NCI-H187 (cell line): Measurements from ENCODE around the gene TMEM17.

Experiments used
- DNase-seq, 2 experiments: peaks; one replicate each; lab custom pipeline; 2025; lab: John Stamatoyannopoulos, UW

The TMEM17 gene

DNA sequence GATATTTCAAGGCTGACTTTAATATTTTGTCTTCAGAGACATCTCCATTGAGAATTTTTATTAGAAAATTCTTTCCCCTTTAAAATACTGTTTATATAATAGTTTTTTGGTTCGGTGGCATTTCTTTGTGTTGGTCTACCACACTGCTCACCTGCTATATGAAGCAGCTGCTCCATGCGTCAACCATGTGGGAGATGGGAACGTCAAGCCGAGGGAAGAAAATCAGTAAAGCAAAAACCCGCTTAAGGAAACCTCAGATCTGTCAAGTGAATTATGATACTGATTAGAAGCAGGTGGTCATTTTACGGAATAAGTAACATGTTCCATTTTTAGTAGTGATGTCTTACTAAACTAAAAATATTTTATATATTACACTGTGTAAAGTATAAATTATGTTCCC is 5.6 kb upstream of the TMEM17 start:
- no peak for DNase-seq

DNA sequence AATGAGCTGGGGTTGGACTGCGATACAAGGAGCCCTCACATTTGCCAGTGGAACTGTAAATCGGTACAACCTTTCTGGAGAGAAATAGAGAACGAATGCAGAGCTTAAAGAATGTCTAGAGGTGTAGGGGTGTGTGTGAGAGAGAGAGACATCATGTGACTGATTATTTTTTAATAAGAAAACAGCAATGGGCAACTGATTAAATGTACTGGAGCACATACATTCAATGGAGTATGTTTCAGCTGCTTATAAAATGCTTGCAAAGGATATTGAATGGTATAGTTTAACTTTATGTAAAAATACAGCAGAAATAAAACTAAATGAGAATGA is 391 bp upstream of the TMEM17 start:
- DNase-seq: no peak

DNA sequence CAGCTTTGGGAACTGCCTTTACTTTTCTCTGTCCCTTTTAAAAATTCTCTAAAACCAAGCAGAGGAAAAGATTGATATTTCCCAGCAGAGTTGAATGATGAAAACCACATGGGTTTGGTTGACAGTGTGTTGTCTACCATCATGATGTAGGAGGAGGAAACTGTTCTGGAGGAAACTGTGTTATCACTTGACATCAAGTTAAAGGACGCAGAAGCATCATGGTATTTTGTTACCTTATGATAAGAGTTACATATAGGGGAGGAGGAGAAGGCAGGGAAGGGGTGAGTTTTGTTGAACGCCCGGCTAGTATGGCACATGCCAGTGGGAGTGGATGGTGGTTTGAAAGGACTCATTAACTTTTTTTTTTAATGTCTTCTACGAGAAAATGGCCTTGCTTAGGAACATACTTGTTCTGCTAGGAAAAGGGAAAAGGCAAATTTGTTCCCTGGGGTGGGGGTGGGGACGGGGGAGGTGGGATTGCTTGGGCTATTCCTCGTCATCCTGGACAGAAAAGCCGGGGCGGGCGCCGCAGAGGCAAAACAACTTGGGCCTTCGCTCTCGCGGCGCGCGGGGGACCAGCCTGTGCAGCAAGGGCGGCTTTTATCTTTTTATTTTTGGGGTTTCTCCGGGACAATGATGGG is 766 bp downstream of the TMEM17 start:
- peak in 1 of 2 experiments; percentile 63 for DNase-seq

DNA sequence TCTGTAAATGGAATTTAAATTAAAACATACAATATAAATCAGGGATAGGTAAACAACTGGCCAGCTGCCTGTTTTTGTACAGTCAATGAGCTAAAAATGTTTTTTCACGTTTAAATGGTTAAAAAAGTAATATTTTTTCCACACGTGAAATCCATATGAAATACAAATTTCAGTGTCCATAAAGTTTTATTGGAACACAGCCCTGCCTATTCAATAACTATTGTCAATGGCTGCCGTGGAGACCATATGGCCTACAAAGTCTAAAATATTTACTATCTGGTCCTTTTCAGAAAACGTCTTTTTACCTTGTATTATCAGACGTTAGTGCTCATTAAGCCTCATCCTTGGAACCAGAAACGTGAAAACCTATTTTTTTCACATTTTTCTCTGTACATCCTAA is 1.3 kb downstream of the TMEM17 start:
- DNase-seq: no peak

DNA sequence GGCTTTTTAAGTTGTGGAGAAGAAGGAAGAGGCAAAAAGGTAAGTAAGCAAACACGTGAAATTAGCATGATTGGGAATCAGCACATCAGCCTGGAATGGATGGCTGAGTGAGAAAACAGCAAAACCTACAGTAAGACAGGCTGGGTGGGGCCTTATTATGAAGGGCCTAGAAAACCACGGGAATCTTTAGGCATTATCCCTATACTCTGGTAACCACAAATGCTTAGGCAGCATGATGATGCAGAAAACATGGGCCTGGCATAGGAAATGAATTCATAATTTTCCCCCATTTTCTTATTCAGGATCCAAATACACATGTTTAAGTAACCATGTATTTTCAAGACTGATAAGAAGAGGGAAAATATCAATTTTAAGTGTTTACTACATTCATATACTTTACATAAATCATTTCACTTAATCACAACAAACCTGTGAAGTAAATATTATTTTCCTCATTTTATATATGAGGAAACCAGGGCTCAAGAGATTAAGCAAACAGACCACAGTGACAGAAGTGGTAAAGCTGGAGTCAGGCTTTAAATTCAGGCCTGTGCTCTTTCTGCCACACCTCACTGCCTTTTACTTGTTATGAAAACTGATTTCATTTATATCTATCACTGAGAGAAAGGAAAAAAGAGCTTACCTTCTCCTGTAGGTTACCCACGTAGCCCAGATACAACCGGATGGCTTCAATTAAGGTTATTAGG is 4.0 kb downstream of the TMEM17 start:
- DNase-seq: no peak

DNA sequence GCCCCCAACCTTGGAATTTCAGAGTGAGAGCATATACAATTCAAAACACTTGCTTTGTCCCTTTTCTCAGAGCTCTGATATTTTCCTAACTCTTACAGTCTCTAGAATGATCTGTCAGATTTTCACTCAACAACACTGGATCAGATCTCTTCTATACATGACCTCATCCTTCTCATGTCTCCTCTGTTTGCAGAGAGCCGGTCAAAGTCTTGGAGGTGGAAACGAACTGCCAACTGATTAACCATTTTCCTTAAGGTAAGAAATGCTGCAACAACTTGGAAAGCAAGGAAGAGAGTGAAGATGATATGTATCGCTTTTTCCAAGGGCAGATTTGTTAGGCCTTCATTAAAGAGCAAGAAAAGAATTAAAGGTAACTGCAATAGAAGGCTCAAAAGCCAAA is 4.9 kb downstream of the TMEM17 start:
- DNase-seq: no peak

DNA sequence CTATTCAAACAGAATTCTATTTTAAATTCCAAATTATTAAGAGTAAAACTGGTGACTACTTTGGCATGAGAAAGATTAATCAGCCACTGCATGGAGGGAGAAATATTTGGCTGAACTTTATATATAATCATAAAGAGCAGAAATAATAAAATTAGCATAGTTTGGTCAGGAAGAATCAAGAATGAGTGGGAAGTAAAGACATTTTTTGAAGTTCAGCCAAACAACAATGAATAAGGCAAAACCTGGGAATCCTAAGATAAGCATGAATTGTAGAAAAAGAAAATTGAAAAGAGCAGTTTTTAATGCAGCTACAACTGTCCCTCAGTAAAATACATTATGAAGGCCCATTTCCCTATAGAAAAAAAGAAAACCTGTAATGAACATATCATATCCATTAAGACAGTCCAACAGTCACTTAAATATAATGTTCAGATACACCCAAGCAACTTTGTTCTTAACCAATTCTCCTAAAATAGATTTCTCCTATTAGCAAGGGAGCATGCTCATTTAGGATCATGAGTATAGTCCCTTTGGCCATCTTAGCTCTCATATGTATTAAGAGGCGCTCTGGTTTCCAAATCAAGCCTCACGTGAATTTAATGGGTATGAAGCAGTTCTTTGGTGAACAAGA is 6.5 kb downstream of the TMEM17 start:
- DNase-seq: no peak

DNA sequence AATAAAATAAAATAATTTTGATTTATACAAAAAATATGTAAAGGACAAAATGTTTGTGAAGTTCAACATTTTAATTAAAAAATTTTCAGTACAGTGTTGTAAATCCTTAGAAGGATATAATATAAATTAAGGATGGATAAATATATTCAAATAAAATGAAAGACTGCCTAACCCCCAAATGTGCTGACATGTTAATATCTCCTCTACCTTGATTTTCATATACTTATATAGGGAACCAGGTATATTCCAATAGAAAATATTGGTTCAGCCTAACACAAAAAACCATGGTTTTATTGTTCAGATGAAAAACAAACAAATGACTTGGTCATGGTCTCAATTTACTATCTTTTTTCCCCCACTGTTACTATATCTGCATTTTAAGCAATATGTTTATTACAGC is 7.3 kb downstream of the TMEM17 start:
- no peak for DNase-seq

DNA sequence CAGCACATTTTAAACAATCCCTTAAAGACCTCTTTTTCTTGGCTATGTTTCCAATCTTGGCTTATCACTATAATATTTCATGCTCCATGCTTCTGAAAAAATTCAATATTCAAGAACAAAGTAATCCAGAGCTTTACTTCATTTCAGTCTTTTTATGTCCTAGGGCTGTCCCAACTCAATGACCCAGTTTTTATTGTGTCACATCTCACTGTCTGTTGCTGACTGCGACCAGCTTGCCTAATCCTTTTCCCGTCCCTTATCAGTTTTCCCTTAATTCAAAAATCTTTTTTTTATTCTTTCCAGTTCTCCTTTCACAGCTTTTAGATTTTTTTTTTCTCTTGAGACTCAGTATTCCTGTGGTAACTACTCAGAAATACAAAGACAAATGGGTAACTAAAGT is 10.2 kb downstream of the TMEM17 start:
- DNase-seq: no peak

DNA sequence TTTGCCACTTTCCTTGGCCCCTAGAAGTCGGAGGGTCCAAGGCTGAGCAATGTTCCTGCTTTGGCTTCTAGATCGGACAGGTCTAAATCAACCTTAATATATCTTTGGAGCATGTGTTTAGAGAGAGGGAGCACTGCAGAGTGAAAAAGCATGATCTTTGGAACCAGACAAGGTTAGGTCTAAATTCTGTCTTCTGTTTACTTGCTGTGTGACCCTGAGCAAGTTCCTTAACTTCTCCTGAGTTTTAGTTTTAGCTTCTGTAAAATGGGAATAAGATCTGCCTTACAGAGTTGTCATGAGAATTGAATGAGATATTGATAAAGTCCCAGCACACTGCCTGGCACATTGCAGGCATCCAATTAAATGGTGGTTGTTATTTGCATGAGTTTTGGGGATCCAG is 13.9 kb downstream of the TMEM17 start:
- no peak for DNase-seq

DNA sequence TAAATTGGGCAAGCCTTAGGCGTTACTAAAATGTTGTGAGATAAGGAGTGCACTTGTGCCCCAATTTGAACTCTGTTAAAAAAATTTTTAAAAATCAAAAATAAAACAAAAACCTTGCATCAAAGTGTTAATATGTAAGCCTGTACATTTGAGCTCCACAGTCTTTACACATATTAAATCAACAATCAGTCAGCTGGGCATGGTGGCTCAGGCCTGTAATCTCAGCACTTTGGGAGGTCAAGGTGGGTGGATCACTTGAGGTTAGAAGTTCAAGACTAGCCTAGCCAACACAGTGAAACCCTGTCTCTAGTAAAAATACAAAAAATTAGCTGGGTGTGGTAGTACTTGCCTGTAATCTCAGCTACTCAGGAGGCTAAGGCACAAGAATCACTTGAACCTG is 16.3 kb downstream of the TMEM17 start:
- no peak for DNase-seq

DNA sequence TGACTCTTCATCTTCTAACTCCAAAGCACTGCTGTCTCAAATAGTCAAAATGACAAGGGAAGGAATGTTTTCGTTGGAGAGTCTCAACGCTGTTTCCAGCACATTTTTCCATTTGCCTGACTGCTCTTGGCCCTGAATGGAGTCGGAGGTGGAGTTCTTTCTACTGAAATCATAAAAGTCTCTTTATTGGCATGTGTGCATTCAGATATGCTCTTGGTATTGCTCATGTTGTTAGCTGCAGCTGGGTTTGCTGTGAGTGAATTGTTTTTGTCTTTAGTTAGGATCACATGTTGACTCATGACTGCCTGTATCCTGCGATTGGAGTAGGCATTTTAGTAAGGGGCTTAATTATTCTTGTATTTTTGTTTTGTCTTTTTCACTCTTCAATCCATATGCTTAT is 16.8 kb downstream of the TMEM17 start:
- no peak for DNase-seq

DNA sequence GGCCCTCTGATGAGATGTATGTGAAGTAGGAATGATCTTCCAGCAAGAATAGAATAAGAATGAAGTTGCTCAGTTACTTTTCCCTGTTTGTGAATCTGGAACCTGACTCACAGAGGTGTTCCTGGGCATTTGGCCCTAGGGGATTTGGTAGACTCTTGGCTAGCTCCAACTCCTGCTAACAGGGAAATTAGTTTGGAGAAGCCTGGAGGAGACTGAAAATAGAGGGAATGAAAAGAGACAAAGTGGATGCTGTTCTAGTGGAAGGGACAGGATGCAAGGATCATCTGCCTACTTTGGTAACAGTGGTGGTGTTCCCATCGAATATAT is 19.6 kb downstream of the TMEM17 start:
- no peak for DNase-seq

DNA sequence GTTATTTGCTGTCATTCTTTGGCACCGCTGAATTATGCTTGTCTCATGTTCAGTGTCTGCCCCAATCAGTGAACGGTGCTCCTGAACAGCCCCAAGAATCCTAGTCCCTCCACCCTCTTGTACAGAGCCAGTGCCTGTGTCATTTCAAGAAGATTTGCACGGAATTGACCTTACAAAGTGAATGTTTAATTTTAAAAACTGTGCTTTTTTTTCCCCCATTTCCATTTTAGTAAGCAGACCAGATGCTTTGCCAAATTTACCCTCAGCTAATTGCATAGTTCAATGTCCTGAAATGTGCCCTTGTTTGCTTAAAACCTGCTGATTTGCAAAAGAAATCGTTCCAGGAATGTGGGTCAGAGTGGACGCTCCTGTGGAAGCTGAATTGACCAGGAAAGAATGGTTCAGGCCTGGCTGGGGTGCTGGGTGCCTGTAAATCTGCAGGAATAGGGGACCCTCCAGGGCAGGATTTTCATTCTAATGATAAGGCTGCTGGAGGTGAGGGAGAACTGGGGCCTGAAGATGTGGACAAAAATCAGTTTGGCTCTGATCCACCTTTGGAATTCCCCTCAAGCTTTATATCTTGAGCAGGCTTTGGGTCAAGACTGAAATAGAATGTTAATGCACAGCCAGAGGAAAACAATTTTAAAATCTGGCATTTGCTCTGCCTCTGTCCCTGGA is 20.1 kb downstream of the TMEM17 start:
- DNase-seq: no peak

DNA sequence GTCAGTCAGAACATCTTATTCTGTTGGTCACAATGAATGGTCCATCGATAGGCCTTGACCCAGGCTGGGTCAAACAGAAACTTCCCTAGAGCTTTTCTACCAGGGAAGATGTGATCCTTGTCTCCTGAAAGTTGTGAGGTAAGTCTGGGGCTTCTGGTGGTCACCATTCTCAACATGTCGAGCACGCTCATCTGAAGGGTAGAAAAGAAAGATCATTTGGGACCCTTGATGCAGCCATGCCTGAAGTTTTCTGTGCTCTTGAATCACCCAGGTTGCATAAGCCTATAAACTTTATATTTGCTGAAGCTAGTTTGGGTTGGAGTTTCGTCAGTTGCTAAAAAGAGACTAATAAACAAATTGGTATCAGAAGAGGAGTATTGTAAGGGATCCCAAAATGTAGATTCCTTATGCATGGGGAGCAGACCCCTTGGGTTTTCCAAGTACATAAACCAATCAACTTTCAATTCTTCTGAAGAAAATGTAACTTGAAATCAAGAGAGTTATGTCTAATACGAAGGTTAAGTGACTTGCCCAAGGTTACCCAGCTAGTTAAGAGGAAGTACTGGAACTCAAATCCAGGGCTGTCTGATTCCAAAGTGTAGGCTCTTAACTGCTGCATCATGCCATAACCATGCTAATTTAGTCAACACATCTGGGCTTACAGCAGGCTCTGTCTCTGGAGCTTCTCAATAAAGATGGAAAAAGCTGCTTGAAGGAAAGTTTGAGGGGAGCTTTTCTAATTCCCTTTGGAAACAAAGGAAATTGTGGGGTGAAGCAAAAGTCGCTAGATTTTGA is 23.2 kb downstream of the TMEM17 start:
- DNase-seq: no peak

DNA sequence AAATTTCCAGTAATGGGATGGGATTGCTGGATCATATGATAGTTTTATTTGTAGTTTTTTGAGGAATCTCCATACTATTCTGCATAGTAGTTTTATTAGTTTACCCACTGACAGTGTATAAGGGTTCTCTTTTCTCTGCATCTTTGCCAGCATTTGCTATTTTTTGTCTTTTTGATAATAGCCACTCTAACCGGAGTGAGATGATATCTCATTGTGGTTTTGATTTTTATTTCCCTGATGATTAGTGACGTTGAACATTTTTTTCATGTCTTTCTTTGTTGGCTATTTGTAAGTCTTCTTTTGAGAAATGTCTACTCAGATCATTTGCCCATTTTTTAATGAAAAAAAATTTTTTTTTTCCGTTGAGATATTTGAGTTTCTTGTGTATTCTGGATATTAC is 26.1 kb downstream of the TMEM17 start:
- no peak for DNase-seq

DNA sequence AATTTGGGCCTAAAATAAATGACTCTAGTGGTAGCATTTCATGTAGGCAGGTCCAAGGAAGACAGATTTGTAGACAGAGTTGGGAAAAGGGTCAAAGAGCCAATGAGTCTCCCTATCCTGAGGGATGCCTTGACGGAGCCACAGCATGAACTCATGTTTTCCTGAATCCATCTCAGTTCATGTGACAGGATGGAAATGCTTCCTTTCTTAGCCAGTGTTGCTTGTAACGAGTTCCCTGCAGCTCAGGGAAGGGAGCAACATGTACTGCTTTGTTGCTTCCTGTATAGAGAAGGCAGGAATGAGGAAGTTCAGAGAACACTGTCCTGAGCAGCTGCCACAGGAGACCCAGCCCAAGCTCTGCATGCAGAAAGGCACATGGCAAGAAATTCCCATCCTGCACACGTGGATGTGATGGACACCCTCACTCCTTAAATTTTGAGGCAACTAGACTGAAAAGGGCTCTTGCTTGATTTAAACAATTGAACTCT is 27.9 kb downstream of the TMEM17 start:
- DNase-seq: no peak

DNA sequence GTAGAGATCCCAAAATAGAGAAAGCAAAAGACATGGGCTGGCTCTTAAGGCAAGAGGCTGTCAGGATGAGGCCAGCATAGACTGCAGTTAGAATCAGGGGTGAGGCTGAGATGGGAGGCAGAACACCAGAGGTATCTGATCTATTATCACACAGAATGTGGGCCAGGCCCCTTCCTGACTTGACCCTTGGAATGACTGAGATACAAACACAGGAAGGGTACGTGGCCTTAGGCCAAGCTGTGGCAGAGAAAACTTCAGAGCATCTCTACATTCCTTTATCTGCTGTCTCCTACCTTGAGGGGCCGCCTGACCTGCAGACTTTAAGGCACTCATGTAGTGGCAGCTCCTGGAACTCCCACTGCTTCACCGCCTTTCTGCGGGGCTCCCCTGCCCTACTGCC is 28.4 kb downstream of the TMEM17 start:
- DNase-seq: no peak

DNA sequence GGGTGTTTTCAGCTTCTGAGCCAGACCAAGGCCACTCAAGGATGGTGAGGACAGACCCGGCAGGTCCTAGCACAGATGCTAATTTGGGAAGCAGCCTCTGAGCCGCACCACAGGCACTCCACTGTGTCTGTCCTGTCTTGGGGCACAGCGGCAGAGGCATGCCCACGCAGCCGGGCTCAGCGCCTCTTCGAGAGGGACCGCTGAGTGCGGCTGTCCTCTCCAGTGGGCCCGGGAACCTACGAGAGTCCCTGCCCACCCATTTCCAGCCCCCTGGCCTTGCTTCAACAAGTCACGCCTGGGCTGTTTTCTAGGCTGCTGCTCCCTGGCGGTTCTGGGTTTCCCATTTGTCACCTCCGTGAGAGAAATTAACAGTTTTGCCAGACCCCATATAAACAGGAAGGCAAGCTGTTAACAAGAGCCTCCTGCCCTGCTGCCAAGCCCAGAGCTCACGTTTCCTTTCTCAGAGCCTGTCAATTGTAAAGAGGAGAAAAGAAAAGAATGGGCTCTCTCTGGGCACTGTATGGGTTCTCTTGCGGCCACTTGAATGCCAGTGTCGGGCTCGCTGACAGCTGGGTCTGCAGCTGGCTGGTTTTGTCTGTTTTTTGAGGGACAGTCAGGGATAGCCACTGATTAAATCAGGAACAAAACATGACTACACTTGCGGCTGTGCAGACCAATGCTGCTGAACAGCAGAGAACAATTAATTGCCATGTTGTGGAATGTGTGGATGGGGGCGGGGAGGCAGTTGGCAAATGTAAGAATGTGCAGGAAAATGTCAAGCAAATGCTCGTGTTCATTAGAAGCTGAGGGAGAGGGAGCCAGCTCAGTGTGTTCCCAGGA is 30.6 kb downstream of the TMEM17 start:
- DNase-seq: no peak

DNA sequence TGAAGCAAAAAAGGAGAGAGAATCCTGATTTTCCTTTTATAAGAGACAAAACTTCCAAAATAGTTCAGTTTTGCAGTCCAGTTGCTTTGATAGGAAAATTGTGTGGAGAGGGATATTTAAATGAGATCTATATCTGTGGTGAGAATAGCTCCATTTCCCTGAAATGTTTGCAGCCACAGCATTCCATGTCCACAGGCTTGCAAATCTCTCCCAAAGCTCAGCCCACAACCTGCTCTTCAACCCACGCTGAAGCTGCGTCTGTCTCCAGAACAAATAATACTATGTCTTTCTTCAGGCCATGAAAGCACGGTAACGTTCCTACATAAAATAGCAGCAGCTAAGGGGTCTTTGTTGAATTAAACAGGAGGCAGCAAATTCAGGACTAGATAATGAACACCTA is 31.8 kb downstream of the TMEM17 start:
- no peak for DNase-seq

DNA sequence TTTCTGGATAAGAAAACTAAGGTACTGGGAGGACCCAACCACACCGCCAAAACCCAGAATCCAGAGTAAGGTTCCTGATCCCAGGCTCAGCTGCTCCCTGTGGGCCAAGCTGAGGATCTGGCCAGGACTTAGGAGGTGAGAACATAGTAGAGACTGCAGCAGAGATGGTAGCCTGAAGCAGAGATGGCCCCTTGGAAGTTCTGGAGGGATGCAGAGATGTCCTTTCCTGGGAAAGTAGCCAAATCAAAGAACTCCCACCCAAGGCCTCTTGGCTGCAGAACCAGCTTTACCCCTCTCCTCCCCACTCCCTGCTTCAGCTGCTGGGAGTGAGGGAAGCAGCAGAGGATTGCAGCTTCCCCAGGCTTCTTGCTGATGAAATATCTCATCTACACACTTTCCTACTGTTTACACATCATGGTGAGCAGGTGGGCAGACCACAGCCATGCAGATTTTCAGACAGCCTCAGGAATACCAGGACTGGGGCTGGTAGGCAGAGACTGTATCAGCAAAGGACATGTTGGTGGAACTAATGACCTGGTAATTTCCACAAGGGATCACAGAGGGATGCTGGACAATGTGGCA is 32.7 kb downstream of the TMEM17 start:
- no peak for DNase-seq
